Measurements from ENCODE around the gene PLEKHA4.
A peak's percentile ranks its signal among the peaks of the same experiment; 100 is the strongest.
"Not testable (repeated sequence)": the region's sequence is repeated elsewhere in the genome, so short reads cannot be mapped to it uniquely, and the experiment has no call there.

Gene PLEKHA4

GRCh38 chr19:48878196-48879024, 10.0 kb upstream of the PLEKHA4 start:
- H3K9me3 Mint-ChIP-seq, result no peaks in the 10 kb centered on the region
- H3K27me3 Mint-ChIP-seq, result no peaks in the 10 kb centered on the region
- peak overlapping the region in 1 of 2 donors; percentile 36 for H3K4me3 Mint-ChIP-seq
- DNase-seq (no peak), ATAC-seq (replicated peaks) (no peak)
- H3K27ac Mint-ChIP-seq, result peak overlapping the region; percentile 85
- peaks cover 31 to 50% of the 10 kb centered on the region in 2 donors for H3K4me1 Mint-ChIP-seq
- peaks cover 41 to 52% of the 10 kb centered on the region in 2 donors for H3K36me3 Mint-ChIP-seq

GRCh38 chr19:48877855-48878195, 9.4 kb upstream of the PLEKHA4 start:
- Mint-ChIP-seq H3K9me3 (no peaks in the 10 kb centered on the region), H3K27ac (peak overlapping the region; percentile 85), H3K4me3 (peak overlapping the region in 1 of 2 donors; percentile 36), H3K36me3 (peaks cover 45 to 58% of the 10 kb centered on the region in 2 donors), H3K27me3 (no peaks in the 10 kb centered on the region), H3K4me1 (peaks cover 35 to 54% of the 10 kb centered on the region in 2 donors)
- ATAC-seq (replicated peaks) (no peak), DNase-seq (no peak)

GRCh38 chr19:48876043-48876981, 7.9 kb upstream of the PLEKHA4 start:
- peaks cover 36 to 58% of the 10 kb centered on the region in 2 donors for H3K4me1 Mint-ChIP-seq
- DNase-seq, result peak; percentile 48
- H3K4me3 Mint-ChIP-seq, result peak overlapping the region; percentile 99
- not testable (repeated sequence) for H3K9me3 Mint-ChIP-seq; ATAC-seq (replicated peaks); H3K27me3 Mint-ChIP-seq
- peaks cover 49 to 66% of the 10 kb centered on the region in 2 donors for H3K36me3 Mint-ChIP-seq
- H3K27ac Mint-ChIP-seq, result peak overlapping the region; percentile 100

- no peaks in the 10 kb centered on the region for H3K27me3 Mint-ChIP-seq
- H3K9me3 Mint-ChIP-seq, result no peaks in the 10 kb centered on the region
- peak; percentile 0 to 2 for ATAC-seq (replicated peaks)
- H3K4me1 Mint-ChIP-seq, result peaks cover 31 to 53% of the 10 kb centered on the region in 2 donors
- peak overlapping the region; percentile 99 for H3K4me3 Mint-ChIP-seq
- DNase-seq, result no peak
- H3K27ac Mint-ChIP-seq, result peak overlapping the region; percentile 100
- peaks cover 49 to 64% of the 10 kb centered on the region in 2 donors for H3K36me3 Mint-ChIP-seq
These were observed 6.1 kb upstream of the PLEKHA4 start for GRCh38 chr19:48874303-48875135.

GRCh38 chr19:48873476-48874302, 5.3 kb upstream of the PLEKHA4 start:
- no peak for ATAC-seq (replicated peaks)
- H3K36me3 Mint-ChIP-seq, result peaks cover 49 to 62% of the 10 kb centered on the region in 2 donors
- H3K4me1 Mint-ChIP-seq, result peaks cover 31 to 53% of the 10 kb centered on the region in 2 donors

GRCh38 chr19:48872884-48873475, 4.6 kb upstream of the PLEKHA4 start:
- peaks cover 48 to 55% of the 10 kb centered on the region in 2 donors for H3K36me3 Mint-ChIP-seq
- ATAC-seq (replicated peaks), result peak; percentile 55 to 56
- H3K27me3 Mint-ChIP-seq, result no peaks in the 10 kb centered on the region
- no peaks in the 10 kb centered on the region for H3K9me3 Mint-ChIP-seq
- H3K27ac Mint-ChIP-seq, result peak overlapping the region; percentile 100
- peak; percentile 69 for DNase-seq
- H3K4me3 Mint-ChIP-seq, result peak overlapping the region; percentile 99
- peaks cover 34 to 53% of the 10 kb centered on the region in 2 donors for H3K4me1 Mint-ChIP-seq

More at GRCh38 chr19:48873476-48874302, 5.3 kb upstream of the PLEKHA4 start:
- Mint-ChIP-seq H3K9me3 (no peaks in the 10 kb centered on the region), H3K4me3 (peak overlapping the region; percentile 99), H3K27me3 (no peaks in the 10 kb centered on the region), H3K27ac (peak overlapping the region; percentile 100)
- no peak for DNase-seq

GRCh38 chr19:48872182-48872883, 3.9 kb upstream of the PLEKHA4 start, which contains the start of gene PPP1R15A:
PPP1R15A (plus strand) TSS chr19:48872421; CDS start chr19:48873234, 813 bp downstream.
- peak; percentile 48 to 61 for ATAC-seq (replicated peaks)
- Mint-ChIP-seq H3K36me3 (peaks cover 41 to 48% of the 10 kb centered on the region in 2 donors), H3K9me3 (no peaks in the 10 kb centered on the region), H3K27ac (peak within 1 kb of the TSS; percentile 100), H3K4me3 (peak within 1 kb of the TSS; percentile 99), H3K27me3 (no peaks in the 10 kb centered on the region), H3K4me1 (peaks cover 31 to 47% of the 10 kb centered on the region in 2 donors)
- peak; percentile 98 for DNase-seq

GRCh38 chr19:48871471-48872181, 3.2 kb upstream of the PLEKHA4 start:
- ATAC-seq (replicated peaks); H3K27me3 Mint-ChIP-seq; DNase-seq; H3K9me3 Mint-ChIP-seq: not testable (repeated sequence)
- H3K36me3 Mint-ChIP-seq, result peaks cover 38 to 45% of the 10 kb centered on the region in 2 donors
- peaks cover 31 to 44% of the 10 kb centered on the region in 2 donors for H3K4me1 Mint-ChIP-seq
- H3K4me3 Mint-ChIP-seq, result peak overlapping the region; percentile 99
- peak overlapping the region; percentile 100 for H3K27ac Mint-ChIP-seq

GRCh38 chr19:48870048-48870447, 1.6 kb upstream of the PLEKHA4 start:
- DNase-seq (no peak), ATAC-seq (replicated peaks) (no peak)
- Mint-ChIP-seq H3K27ac (no peak overlapping the region), H3K4me3 (no peak overlapping the region), H3K27me3 (peaks cover 0 to 5% of the 10 kb centered on the region in 2 donors), H3K4me1 (peaks cover 23 to 28% of the 10 kb centered on the region in 2 donors), H3K9me3 (no peaks in the 10 kb centered on the region), H3K36me3 (peaks cover 23 to 29% of the 10 kb centered on the region in 2 donors)

GRCh38 chr19:48867746-48868113, 687 bp downstream of the PLEKHA4 start:
- no peak for DNase-seq
- H3K27me3 Mint-ChIP-seq, result peaks cover 0 to 5% of the 10 kb centered on the region in 2 donors
- peaks cover 4 to 7% of the 10 kb centered on the region in 2 donors for H3K36me3 Mint-ChIP-seq
- no peaks in the 10 kb centered on the region for H3K9me3 Mint-ChIP-seq
- H3K4me3 Mint-ChIP-seq, result no peak overlapping the region
- no peak overlapping the region for H3K27ac Mint-ChIP-seq
- peaks cover 7 to 11% of the 10 kb centered on the region in 2 donors for H3K4me1 Mint-ChIP-seq
- ATAC-seq (replicated peaks), result no peak

GRCh38 chr19:48867123-48867745, 1.2 kb downstream of the PLEKHA4 start:
- no peak overlapping the region for H3K4me3 Mint-ChIP-seq
- no peak for ATAC-seq (replicated peaks)
- peaks cover 0 to 5% of the 10 kb centered on the region in 2 donors for H3K27me3 Mint-ChIP-seq
- DNase-seq, result no peak
- no peaks in the 10 kb centered on the region for H3K9me3 Mint-ChIP-seq
- H3K4me1 Mint-ChIP-seq, result peaks cover 5 to 7% of the 10 kb centered on the region in 2 donors
- H3K27ac Mint-ChIP-seq, result no peak overlapping the region
- H3K36me3 Mint-ChIP-seq, result peaks cover 1 to 2% of the 10 kb centered on the region in 2 donors

All from stimulated activated naive B cell treated with anti-CD40 and anti-IgM and Interleukin-4, amounts not matched to agents 10 μg/mL and 1 μg/mL and 100 μg/mL, for 72 hours (primary cell).